Stimulated activated CD4-positive, alpha-beta T cell treated with anti-CD3 and anti-CD28 coated beads, Interleukin-15, amount 100 ng/mL, for 1 hour (primary cell): ENCODE data around the gene MXI1.
"Not testable (repeated sequence)": the region's sequence is repeated elsewhere in the genome, so short reads cannot be mapped to it uniquely, and the experiment has no call there.

Experiments used
- DNase-seq, 2 donors: peaks; one replicate each; pipeline ENCODE4 v3.0.0-alpha.2; 2020; ENCODE audit warnings: low read depth in 1 of 2, low spot score in 1 of 2

Gene MXI1

DNA sequence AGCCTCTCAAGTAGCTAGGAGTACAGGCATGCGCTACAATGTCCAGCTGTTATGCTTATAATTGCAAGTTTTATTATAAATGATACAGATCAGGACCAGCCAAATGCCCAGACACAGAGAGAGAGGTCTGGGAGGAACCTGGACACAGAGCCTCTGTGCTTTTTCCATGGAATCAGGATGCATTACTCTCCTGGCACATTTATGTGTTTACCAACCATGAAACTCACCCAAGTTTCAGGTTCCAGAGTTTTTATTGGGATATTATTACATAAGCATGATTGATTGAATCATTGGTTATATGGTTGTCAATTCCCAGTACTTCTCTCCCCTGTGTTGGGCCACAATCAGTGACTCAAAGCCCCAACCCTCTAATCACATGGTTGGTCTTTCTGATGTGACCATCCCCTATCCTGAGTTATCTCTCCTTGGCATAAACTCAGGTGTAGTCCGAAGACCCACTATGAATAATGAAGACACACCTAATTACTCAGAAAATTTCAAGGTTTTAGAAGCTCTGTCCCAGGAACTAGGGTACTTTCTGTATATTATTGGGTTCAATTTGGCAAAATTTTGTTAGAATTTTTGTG lies 30.6 kb downstream of the MXI1 start:
- DNase-seq, result no peak

- no peak for DNase-seq
These were observed 32.5 kb downstream of the MXI1 start for GRCh38 chr10:110239892-110240291.

GRCh38 chr10:110241407-110241806 lies 34.0 kb downstream of the MXI1 start:
- no peak for DNase-seq

- DNase-seq, result no peak
These were observed 34.4 kb downstream of the MXI1 start for GRCh38 chr10:110241841-110242240.

DNA sequence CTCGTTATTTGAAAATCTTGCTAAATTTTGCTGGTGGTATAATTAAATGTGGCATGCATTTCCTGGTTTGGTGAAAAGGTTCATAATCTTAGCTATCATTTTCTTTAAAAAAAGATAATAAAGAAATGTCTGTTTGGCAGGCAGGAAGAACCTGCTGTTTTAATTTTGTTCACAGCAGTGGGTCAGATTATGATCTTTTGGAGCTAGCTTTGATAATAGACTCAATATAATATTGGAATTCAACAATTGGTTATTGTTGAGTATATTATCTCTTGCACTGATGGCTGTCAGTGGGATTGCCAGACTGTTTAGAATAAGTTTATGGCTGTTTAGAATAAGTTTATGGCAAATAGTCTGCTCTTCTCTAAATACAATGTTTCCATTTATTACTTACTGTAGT lies 35.1 kb downstream of the MXI1 start:
- DNase-seq, result no peak

- DNase-seq, result no peak
These were observed 37.1 kb downstream of the MXI1 start for GRCh38 chr10:110244550-110244949.

GRCh38 chr10:110247833-110248232 lies 40.4 kb downstream of the MXI1 start:
- not testable (repeated sequence) for DNase-seq

DNA sequence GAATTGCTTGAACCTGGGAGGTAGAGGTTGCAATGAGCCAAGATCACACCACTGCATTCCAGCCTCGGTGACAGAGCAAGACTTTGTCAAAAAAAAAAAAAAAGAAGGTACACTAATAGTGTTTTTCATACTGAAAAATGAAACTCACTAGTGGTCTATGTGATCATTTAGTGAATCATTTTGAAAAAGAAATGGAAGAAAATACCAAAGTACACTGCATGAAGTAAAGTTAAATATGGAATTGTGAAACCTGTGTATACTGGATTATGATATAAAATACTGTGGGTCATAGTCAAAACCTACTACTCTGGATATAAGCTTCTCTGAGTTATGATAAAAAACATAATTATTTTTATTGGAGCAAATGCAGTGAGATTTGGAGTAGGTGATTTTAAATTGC lies 42.1 kb downstream of the MXI1 start:
- not testable (repeated sequence) for DNase-seq

DNA sequence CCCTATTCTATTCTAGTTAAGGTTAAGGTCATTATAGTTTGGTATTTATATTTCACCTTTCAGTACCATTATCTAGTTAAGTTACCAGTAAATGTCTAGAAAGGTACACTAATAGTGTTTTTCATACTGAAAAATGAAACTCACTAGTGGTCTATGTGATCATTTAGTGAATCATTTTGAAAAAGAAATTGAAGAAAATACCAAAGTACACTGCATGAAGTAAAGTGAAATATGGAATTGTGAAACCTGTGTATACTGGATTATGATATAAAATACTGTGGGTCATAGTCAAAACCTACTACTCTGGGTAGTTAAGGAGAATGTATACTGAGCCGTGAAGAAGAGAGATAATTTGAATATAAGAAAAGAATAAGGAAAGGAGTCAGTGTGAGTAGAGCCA lies 44.0 kb downstream of the MXI1 start:
- DNase-seq, result not testable (repeated sequence)

GRCh38 chr10:110252151-110252550 lies 44.7 kb downstream of the MXI1 start:
- no peak for DNase-seq

GRCh38 chr10:110254467-110254866 lies 47.1 kb downstream of the MXI1 start:
- DNase-seq, result no peak

DNA sequence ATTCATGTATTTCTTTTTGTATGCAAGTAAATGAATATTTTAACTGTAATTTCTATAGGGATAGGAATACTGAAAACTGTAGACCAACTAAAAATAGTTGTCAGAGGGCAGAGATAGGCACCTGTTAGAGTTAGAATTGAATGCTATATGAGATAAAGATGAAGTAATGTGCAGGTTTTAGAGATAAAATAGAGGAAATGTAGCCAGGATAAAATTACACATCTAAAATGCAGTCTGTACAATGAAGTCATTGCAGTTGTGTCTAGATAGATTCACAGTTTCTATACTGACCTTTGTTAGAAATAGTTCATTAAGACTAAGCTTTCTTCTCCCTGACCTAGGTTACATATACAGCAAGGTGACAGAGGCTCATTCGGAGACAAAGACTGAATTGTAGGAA lies 51.1 kb downstream of the MXI1 start:
- no peak for DNase-seq

- no peak for DNase-seq
These were observed 51.9 kb downstream of the MXI1 start for GRCh38 chr10:110259317-110259716.

DNA sequence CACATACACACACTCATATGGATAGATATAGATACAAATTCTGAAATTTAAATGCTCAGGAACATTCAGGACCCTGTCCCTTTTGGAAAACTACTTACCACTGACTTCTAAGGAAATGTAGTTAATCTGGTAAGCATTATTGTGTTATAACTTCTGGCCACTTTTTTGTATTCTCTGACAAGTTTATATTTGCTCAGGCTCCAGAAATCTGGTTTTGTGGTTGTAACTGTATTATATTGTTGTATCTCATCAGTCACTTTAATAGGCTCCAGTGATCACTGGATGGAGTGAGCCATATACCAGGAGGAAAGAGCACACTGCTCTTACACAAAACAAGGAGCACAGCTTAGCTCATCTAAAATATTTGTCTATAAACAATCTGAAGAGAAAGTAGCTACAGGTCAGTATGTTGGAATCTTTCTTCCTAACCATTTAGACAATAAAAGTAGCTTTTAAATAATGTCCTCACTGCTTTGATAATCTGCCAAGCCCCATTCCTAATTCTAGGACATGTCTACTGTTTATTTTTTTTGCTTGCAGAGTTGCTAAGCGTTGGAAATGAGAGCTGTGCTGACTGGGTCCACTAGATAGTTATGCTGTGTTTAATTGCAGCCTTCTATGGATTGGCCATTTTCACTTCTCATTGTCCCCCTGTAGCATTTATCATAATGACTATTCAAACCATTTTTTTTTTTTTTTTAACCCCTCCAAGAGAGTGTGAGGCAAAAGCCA lies 53.5 kb downstream of the MXI1 start:
- no peak for DNase-seq

DNA sequence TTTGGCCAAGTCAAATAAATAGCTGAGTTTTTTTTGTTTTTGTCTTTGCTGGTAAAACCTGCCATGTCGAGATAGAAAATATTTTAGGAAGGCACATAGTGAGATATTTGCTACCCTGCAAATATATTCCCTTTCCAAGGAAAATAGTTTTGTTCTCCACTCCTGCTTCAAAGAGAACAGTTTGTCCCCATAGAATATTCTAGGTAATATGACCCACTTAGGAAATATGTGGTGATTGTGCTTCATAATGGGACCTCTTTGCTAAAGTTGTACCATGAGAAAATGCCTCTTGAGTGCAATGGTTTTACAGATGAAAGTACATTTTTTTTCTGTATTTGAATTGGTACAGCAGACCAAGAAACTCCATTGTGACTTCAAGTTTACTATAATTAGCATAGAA lies 55.8 kb downstream of the MXI1 start:
- DNase-seq, result no peak

- DNase-seq, result no peak
These were observed 58.3 kb downstream of the MXI1 start for GRCh38 chr10:110265573-110266193.

DNA sequence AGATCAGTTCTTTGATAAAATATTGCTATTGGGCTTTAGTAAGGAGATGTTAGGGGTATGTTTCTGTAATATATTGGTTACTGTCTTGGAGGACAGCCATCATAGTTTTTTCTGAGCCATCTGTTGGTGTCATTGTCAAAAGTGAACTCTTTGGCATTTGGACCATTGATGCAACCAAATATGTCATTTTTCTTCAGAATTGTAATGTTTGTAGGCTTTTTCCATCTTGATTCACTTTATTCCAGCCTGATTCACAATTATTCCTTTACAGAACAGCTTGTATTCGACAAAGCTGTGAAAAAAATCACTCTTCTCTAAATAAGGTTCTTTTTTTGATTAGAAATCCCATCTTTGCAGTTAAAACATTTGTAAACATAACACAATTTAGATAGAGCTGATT lies 59.9 kb downstream of the MXI1 start:
- no peak for DNase-seq

DNA sequence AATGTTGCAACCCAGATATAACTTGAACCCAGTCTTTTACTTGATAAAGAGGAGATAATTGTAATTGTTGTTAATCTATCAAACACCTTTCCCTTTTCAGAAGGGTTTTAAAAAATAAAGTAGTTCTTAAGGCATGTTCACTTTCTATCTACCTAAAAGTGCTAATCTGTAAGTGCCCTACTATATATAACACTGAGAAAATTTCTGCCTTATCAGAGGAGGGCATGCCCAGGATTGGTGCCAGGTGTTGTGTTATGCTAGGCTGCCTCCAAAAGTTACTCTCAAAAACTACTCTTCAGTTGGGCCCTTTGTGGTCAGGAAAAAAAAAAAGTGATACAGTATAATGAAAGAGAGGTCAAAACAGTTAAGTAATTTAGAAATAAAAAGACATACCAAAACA lies 61.0 kb downstream of the MXI1 start:
- no peak for DNase-seq

- no peak for DNase-seq
These were observed 61.6 kb downstream of the MXI1 start for GRCh38 chr10:110268971-110269370.

DNA sequence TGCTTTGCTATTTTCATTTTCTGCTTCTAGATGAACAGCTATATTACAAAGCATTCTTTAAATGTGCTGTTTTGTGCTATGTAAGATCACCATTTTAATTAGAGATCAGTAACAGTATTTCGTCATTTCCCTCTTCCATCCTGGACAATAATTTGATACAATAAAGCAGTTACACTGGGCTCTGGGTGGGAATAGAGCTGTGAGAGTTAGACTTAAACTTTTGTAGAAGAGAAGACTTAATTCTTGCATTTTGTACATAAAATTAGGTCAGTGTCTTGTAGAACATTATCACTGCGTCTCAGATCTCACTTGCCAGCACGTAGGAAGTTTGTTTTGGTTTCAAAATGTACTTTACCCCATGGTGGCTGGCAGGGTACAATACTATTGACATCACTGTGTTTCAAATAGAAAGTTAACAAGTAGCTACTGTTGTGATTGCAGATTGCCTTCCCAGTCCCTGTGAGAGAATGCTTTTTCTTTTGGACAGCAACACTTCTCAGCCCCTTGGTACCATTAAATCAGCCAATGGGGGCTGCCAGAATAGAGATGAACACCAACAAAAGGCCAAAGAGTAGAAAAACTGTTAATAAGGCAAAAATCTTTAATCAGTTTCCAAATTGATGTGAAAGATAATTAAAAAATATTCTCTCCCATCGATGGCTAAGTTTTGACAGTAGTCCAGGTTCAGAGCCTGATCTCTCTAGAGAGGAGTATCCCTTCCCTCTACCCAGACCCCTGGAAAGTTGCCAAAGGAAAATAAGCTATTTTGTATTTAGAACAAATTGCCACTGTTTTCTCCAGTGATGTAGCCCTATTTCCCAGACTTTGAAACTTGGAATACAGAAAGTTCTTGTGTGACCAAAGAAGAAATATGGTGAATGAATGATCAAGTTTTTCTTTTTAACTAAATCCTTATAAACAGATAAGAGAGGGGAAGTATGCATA lies 62.2 kb downstream of the MXI1 start:
- no peak for DNase-seq

DNA sequence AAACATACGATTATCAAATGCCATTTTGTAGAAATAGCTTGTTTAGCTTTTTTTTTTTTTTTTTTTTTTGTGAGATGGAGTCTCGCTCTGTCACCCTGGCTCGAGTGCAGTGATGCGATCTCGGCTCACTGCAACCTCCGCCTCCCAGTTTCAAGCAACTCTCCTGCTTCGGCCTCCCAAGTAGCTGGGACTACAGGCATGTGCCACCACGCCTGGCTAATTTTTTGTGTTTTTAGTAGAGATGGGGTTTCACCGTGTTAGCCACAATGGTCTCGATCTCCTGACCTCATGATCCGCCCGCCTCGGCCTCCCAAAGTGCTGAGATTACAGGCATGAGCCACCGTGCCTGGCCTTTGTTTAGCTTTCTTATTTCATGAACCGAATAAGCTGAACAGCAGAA lies 65.6 kb downstream of the MXI1 start:
- not testable (repeated sequence) for DNase-seq

DNA sequence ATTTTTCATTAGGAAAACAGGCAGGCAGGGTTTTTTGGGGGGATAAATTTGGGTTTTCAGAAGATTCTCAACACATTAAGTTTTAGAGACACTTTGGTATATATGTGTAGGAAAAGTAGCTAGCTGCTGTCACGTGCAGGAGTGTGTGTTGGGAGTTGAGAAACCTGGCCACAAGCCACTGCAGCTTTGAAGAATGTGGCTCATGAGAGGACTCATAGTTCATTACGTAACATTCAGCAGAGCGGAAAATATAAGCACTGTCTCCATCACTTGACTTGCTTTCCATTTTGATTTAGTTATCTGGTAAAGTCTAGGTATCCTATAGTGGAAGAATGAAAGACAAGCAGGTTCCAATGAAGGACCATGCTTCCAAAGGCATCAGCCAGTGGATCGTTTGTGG lies 66.1 kb downstream of the MXI1 start:
- no peak for DNase-seq
